Neuron (in vitro differentiated cells): ENCODE data around the gene CASQ2.

Experiments used
- H2AFZ ChIP-seq: one replicate; pipeline ENCODE4 v1.6.1; 2013; ENCODE audit warnings: low read depth, mild to moderate bottlenecking, inconsistent platforms, low read length, moderate library complexity
- H3K27me3 ChIP-seq: one replicate; pipeline ENCODE4 v1.6.1; 2013; ENCODE audit warnings: low read length; ENCODE audit not compliant: insufficient read depth
- H3K36me3 ChIP-seq: one replicate; pipeline ENCODE4 v1.6.1; 2013; ENCODE audit warnings: low read length; ENCODE audit not compliant: insufficient read depth
- H3K4me1 ChIP-seq: one replicate; pipeline ENCODE4 v1.6.1; 2013; ENCODE audit warnings: low read length; ENCODE audit not compliant: insufficient read depth
- H3K4me3 ChIP-seq: 2 replicates; pipeline ENCODE4 v1.5.1; 2013; ENCODE audit warnings: mild to moderate bottlenecking, low read length, moderate library complexity
- H3K9me3 ChIP-seq: one replicate; pipeline ENCODE4 v1.6.1; 2013; ENCODE audit warnings: low read length

Gene CASQ2

GRCh38 chr1:115694805-115695204 lies 73.7 kb downstream of the CASQ2 start:
- Histone ChIP-seq H2AFZ (no peak overlapping the region), H3K4me1 (peaks cover 5% of the 10 kb centered on the region), H3K9me3 (no peaks in the 10 kb centered on the region), H3K27me3 (no peaks in the 10 kb centered on the region), H3K4me3 (no peak overlapping the region), H3K36me3 (peaks cover 4% of the 10 kb centered on the region)

GRCh38 chr1:115692224-115692623 lies 76.3 kb downstream of the CASQ2 start:
- Histone ChIP-seq H2AFZ (no peak overlapping the region), H3K27me3 (no peaks in the 10 kb centered on the region), H3K36me3 (peaks cover 4% of the 10 kb centered on the region), H3K4me1 (peaks cover 5% of the 10 kb centered on the region), H3K9me3 (no peaks in the 10 kb centered on the region), H3K4me3 (no peak overlapping the region)

- H2AFZ ChIP-seq, result no peak overlapping the region
- no peaks in the 10 kb centered on the region for H3K9me3 ChIP-seq
- peaks cover 5% of the 10 kb centered on the region for H3K4me1 ChIP-seq
- H3K4me3 ChIP-seq, result no peak overlapping the region
- peaks cover 4% of the 10 kb centered on the region for H3K36me3 ChIP-seq
- no peaks in the 10 kb centered on the region for H3K27me3 ChIP-seq
These were observed 77.5 kb downstream of the CASQ2 start for GRCh38 chr1:115690972-115691371.

GRCh38 chr1:115687744-115688143 lies 80.8 kb downstream of the CASQ2 start:
- H3K9me3 ChIP-seq, result no peaks in the 10 kb centered on the region
- no peaks in the 10 kb centered on the region for H3K4me1 ChIP-seq
- H2AFZ ChIP-seq, result no peak overlapping the region
- no peaks in the 10 kb centered on the region for H3K27me3 ChIP-seq
- H3K36me3 ChIP-seq, result peaks cover 7% of the 10 kb centered on the region
- H3K4me3 ChIP-seq, result no peak overlapping the region

GRCh38 chr1:115685029-115685705 lies 83.3 kb downstream of the CASQ2 start:
- Histone ChIP-seq H3K27me3 (no peaks in the 10 kb centered on the region), H3K36me3 (peaks cover 3% of the 10 kb centered on the region), H3K4me3 (no peak overlapping the region), H3K4me1 (no peaks in the 10 kb centered on the region), H3K9me3 (no peaks in the 10 kb centered on the region), H2AFZ (no peak overlapping the region)

- no peak overlapping the region for H3K4me3 ChIP-seq
- H3K9me3 ChIP-seq, result no peaks in the 10 kb centered on the region
- H3K27me3 ChIP-seq, result no peaks in the 10 kb centered on the region
- peaks cover 3% of the 10 kb centered on the region for H3K36me3 ChIP-seq
- peaks cover 3% of the 10 kb centered on the region for H3K4me1 ChIP-seq
- H2AFZ ChIP-seq, result no peak overlapping the region
These were observed 85.7 kb downstream of the CASQ2 start for GRCh38 chr1:115682792-115683191.

GRCh38 chr1:115680730-115681111 lies 87.8 kb downstream of the CASQ2 start:
- no peaks in the 10 kb centered on the region for H3K27me3 ChIP-seq
- no peaks in the 10 kb centered on the region for H3K9me3 ChIP-seq
- peaks cover 3% of the 10 kb centered on the region for H3K36me3 ChIP-seq
- peaks cover 16% of the 10 kb centered on the region for H3K4me1 ChIP-seq
- no peak overlapping the region for H2AFZ ChIP-seq
- H3K4me3 ChIP-seq, result no peak overlapping the region

GRCh38 chr1:115679141-115679611 lies 89.3 kb downstream of the CASQ2 start:
- Histone ChIP-seq H3K9me3 (no peaks in the 10 kb centered on the region), H3K27me3 (no peaks in the 10 kb centered on the region), H3K4me1 (peaks cover 16% of the 10 kb centered on the region), H3K4me3 (no peak overlapping the region), H2AFZ (no peak overlapping the region), H3K36me3 (no peaks in the 10 kb centered on the region)

- Histone ChIP-seq H3K9me3 (no peaks in the 10 kb centered on the region), H3K4me3 (no peak overlapping the region), H3K36me3 (no peaks in the 10 kb centered on the region), H3K27me3 (no peaks in the 10 kb centered on the region), H3K4me1 (peaks cover 16% of the 10 kb centered on the region), H2AFZ (no peak overlapping the region)
These were observed 90.4 kb downstream of the CASQ2 start for GRCh38 chr1:115678141-115678540.

- no peaks in the 10 kb centered on the region for H3K36me3 ChIP-seq
- no peak overlapping the region for H3K4me3 ChIP-seq
- no peak overlapping the region for H2AFZ ChIP-seq
- H3K9me3 ChIP-seq, result no peaks in the 10 kb centered on the region
- no peaks in the 10 kb centered on the region for H3K27me3 ChIP-seq
- peaks cover 16% of the 10 kb centered on the region for H3K4me1 ChIP-seq
These were observed 90.9 kb downstream of the CASQ2 start for GRCh38 chr1:115677565-115677964.

- Histone ChIP-seq H3K27me3 (no peaks in the 10 kb centered on the region), H2AFZ (no peak overlapping the region), H3K4me3 (no peak overlapping the region), H3K9me3 (no peaks in the 10 kb centered on the region), H3K36me3 (no peaks in the 10 kb centered on the region), H3K4me1 (peaks cover 16% of the 10 kb centered on the region)
These were observed 91.3 kb downstream of the CASQ2 start for GRCh38 chr1:115677182-115677555.

- H3K36me3 ChIP-seq, result no peaks in the 10 kb centered on the region
- no peaks in the 10 kb centered on the region for H3K27me3 ChIP-seq
- no peak overlapping the region for H2AFZ ChIP-seq
- peaks cover 16% of the 10 kb centered on the region for H3K4me1 ChIP-seq
- no peak overlapping the region for H3K4me3 ChIP-seq
- H3K9me3 ChIP-seq, result no peaks in the 10 kb centered on the region
These were observed 91.9 kb downstream of the CASQ2 start for GRCh38 chr1:115676498-115677181.

- Histone ChIP-seq H3K4me1 (peaks cover 9% of the 10 kb centered on the region), H3K9me3 (no peaks in the 10 kb centered on the region), H3K36me3 (no peaks in the 10 kb centered on the region), H3K27me3 (no peaks in the 10 kb centered on the region), H3K4me3 (no peak overlapping the region), H2AFZ (no peak overlapping the region)
These were observed 96.1 kb downstream of the CASQ2 start for GRCh38 chr1:115672224-115673009.
